ENCODE measurements around the gene ATP5F1C. TPM values are rescaled to one million over a fixed set of nuclear protein-coding genes. Genes with fewer than 3 reads are reported as not detected.

ATP5F1C gene
- total and polyA plus RNA-seq, 2 donors from 2014 or later: 269 to 695 TPM

GRCh38 chr10:7826971-7827370, 39.0 kb downstream of the ATP5F1C start:
- Histone ChIP-seq H3K4me3 (ENCODE audit: low read length in 3 of 3) (no peak overlapping the region), H3K4me1 (ENCODE audit: control insufficient read depth in 2 of 3, insufficient read depth in 2 of 3, low read depth in 1 of 3, low read length in 3 of 3) (no peaks in the 10 kb centered on the region), H3K9me3 (ENCODE audit: control insufficient read depth in 2 of 3, insufficient read depth in 1 of 3, low read length in 3 of 3) (no peaks in the 10 kb centered on the region), H3K9ac (ENCODE audit: low read length in 3 of 3) (no peak overlapping the region), H3K27me3 (ENCODE audit: control insufficient read depth, insufficient read depth, low read length) (no peaks in the 10 kb centered on the region), H3K27ac (ENCODE audit: low read depth in 2 of 2, low read length in 2 of 2) (no peak overlapping the region), H3K36me3 (ENCODE audit: control insufficient read depth in 2 of 3, insufficient read depth in 3 of 3, low read length in 3 of 3) (peaks cover 3 to 5% (median 4%) of the 10 kb centered on the region in 3 donors)
- intact Hi-C loops (cut with DNase I): no loop called here
- DNase-seq (no peak), FAIRE-seq (no peak)
- TF ChIP-seq CTCF (IDR thresholded peaks at IDR 0.05; ENCODE audit: borderline replicate concordance, extremely low read depth, insufficient read depth): no peak

GRCh38 chr10:7829289-7829834, 41.4 kb downstream of the ATP5F1C start:
- no peaks in the 10 kb centered on the region for H3K4me1 ChIP-seq (ENCODE audit: control insufficient read depth in 2 of 3, insufficient read depth in 2 of 3, low read depth in 1 of 3, low read length in 3 of 3)

GRCh38 chr10:7832060-7832459, 44.1 kb downstream of the ATP5F1C start:
- intact Hi-C loops (cut with DNase I): no loop called here
- Histone ChIP-seq H3K9me3 (ENCODE audit: control insufficient read depth in 2 of 3, insufficient read depth in 1 of 3, low read length in 3 of 3) (no peaks in the 10 kb centered on the region), H3K4me3 (ENCODE audit: low read length in 3 of 3) (no peak overlapping the region), H3K4me1 (ENCODE audit: control insufficient read depth in 2 of 3, insufficient read depth in 2 of 3, low read depth in 1 of 3, low read length in 3 of 3) (no peaks in the 10 kb centered on the region), H3K27ac (ENCODE audit: low read depth in 2 of 2, low read length in 2 of 2) (no peak overlapping the region), H3K36me3 (ENCODE audit: control insufficient read depth in 2 of 3, insufficient read depth in 3 of 3, low read length in 3 of 3) (peaks cover 0 to 3% (median 0%) of the 10 kb centered on the region in 3 donors), H3K27me3 (ENCODE audit: control insufficient read depth, insufficient read depth, low read length) (no peaks in the 10 kb centered on the region), H3K9ac (ENCODE audit: low read length in 3 of 3) (no peak overlapping the region)
- DNase-seq: no peak
- TF ChIP-seq CTCF (IDR thresholded peaks at IDR 0.05; ENCODE audit: borderline replicate concordance, extremely low read depth, insufficient read depth): no peak
- no peak for FAIRE-seq

More at GRCh38 chr10:7829289-7829834, 41.4 kb downstream of the ATP5F1C start:
- no peak overlapping the region for H3K27ac ChIP-seq (ENCODE audit: low read depth in 2 of 2, low read length in 2 of 2)
- peaks cover 2 to 3% (median 3%) of the 10 kb centered on the region in 3 donors for H3K36me3 ChIP-seq (ENCODE audit: control insufficient read depth in 2 of 3, insufficient read depth in 3 of 3, low read length in 3 of 3)
- no peaks in the 10 kb centered on the region for H3K27me3 ChIP-seq (ENCODE audit: control insufficient read depth, insufficient read depth, low read length)
- no peak overlapping the region for H3K4me3 ChIP-seq (ENCODE audit: low read length in 3 of 3)
- FAIRE-seq: no peak
- intact Hi-C loops (cut with DNase I): no loop called here
- no peaks in the 10 kb centered on the region for H3K9me3 ChIP-seq (ENCODE audit: control insufficient read depth in 2 of 3, insufficient read depth in 1 of 3, low read length in 3 of 3)
- H3K9ac ChIP-seq (ENCODE audit: low read length in 3 of 3): no peak overlapping the region
- no peak for TF ChIP-seq CTCF (IDR thresholded peaks at IDR 0.05; ENCODE audit: borderline replicate concordance, extremely low read depth, insufficient read depth)
- no peak for DNase-seq

DNA sequence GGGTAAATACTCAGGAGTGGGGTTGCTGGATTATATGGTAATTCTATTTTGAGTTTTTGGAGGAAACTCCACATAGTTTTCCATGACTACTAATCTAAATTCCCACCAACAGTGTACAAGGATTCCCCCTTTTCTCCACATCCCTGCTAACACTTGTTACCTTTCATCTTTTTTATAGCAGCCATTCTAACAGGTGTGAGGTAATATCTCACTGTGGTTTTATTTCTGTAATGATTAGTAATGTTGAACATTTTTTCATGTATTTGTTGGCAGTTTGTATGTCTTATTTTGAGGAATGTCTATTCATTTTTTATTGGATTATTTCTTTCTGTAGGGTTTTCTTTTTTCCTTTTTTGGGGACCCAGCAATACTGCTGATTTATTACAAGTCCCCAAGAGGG, 45.2 kb downstream of the ATP5F1C start:
- intact Hi-C loops (cut with DNase I): no loop called here
- FAIRE-seq: no peak

More for the DNA sequence above, 45.2 kb downstream of the ATP5F1C start:
- no peak overlapping the region for H3K4me3 ChIP-seq (ENCODE audit: low read length in 3 of 3)
- no peak for DNase-seq
- no peak for TF ChIP-seq CTCF (IDR thresholded peaks at IDR 0.05; ENCODE audit: borderline replicate concordance, extremely low read depth, insufficient read depth)
- H3K4me1 ChIP-seq (ENCODE audit: control insufficient read depth in 2 of 3, insufficient read depth in 2 of 3, low read depth in 1 of 3, low read length in 3 of 3): no peaks in the 10 kb centered on the region
- H3K9me3 ChIP-seq (ENCODE audit: control insufficient read depth in 2 of 3, insufficient read depth in 1 of 3, low read length in 3 of 3): no peaks in the 10 kb centered on the region
- H3K36me3 ChIP-seq (ENCODE audit: control insufficient read depth in 2 of 3, insufficient read depth in 3 of 3, low read length in 3 of 3): no peaks in the 10 kb centered on the region
- no peaks in the 10 kb centered on the region for H3K27me3 ChIP-seq (ENCODE audit: control insufficient read depth, insufficient read depth, low read length)
- H3K9ac ChIP-seq (ENCODE audit: low read length in 3 of 3): no peak overlapping the region
- H3K27ac ChIP-seq (ENCODE audit: low read depth in 2 of 2, low read length in 2 of 2): no peak overlapping the region
